Heart right ventricle (tissue), 16 donors: Measurements from ENCODE around the gene KCTD13. TPM values are rescaled to one million over a fixed set of nuclear protein-coding genes. Genes with fewer than 3 reads are reported as not detected.

Source experiments
- ATAC-seq, 8 donors: fragments of 200-7000 bp; cut with Tn5 transposase; one replicate each; pipeline ENCODE4 v1.9.1; 2020; ENCODE audit warnings: mild to moderate bottlenecking in 8 of 8, moderate library complexity in 8 of 8, moderate number of reproducible peaks in 1 of 8
- DNase-seq, 2 donors: peaks; one replicate each; pipeline ENCODE4 v3.0.0-alpha.2; 2020
- H3K27ac ChIP-seq, 10 donors: fragments of 200-600 bp; sonication (generic) in 2 of 10; one replicate each; pipeline versions ENCODE4 v1.5.0 to v1.8.0; 2020 to 2022; ENCODE audit warnings: mild to moderate bottlenecking in 3 of 10
- H3K27me3 ChIP-seq, 7 donors: fragments of 200-600 bp; one replicate each; pipeline ENCODE4 v1.8.0; 2021 to 2022; ENCODE audit warnings: mild to moderate bottlenecking in 2 of 7
- H3K36me3 ChIP-seq, 9 donors: fragments of 200-600 bp; sonication (generic) in 1 of 9; one replicate each; pipeline versions ENCODE4 v1.5.0 to v1.8.0; 2020 to 2022; ENCODE audit warnings: mild to moderate bottlenecking in 2 of 9
- H3K4me1 ChIP-seq, 9 donors: fragments of 200-600 bp; sonication (generic) in 1 of 9; one replicate each; pipeline versions ENCODE4 v1.5.0 to v1.8.0; 2020 to 2022; ENCODE audit warnings: mild to moderate bottlenecking in 4 of 9
- H3K4me3 ChIP-seq, 10 donors: fragments of 200-600 bp; sonication (generic) in 2 of 10; one replicate each; pipeline versions ENCODE4 v1.5.0 to v1.8.0; 2020 to 2022; ENCODE audit warnings: mild to moderate bottlenecking in 7 of 10, moderate library complexity in 2 of 10
- H3K9me3 ChIP-seq, 11 donors: fragments of 200-600 bp in 10 of 11; sonication (generic) in 2 of 11; one replicate each; pipeline versions ENCODE4 v1.5.0 to v1.8.0; 2013 to 2022; ENCODE audit warnings: mild to moderate bottlenecking in 2 of 11, control low read depth in 1 of 11, moderate library complexity in 1 of 11
- CTCF ChIP-seq, 9 donors: fragments of 200-600 bp; sonication (generic) in 2 of 9; IDR thresholded peaks; one replicate each; pipeline versions ENCODE4 v1.5.0 to v1.8.0; 2021 to 2022; ENCODE audit warnings: antibody characterized with exemption in 9 of 9, mild to moderate bottlenecking in 5 of 9, moderate library complexity in 1 of 9
- WGBS, 2 donors: extraction: QIAGEN DNeasy Blood & Tissue Kit; methylation state at CpG; one replicate each; pipeline ENCODE4 v1.1.7; 2013; ENCODE audit warnings: inconsistent platforms in 1 of 2; 5-methylcytosine and 5-hydroxymethylcytosine counted together
- intact Hi-C, 10 donors: fragments of 100-400 bp; cut with DNase I; formaldehyde crosslinking; loops; one replicate each; pipeline versions ENCODE4 v1.11.1 to v1.14.2; 2022
- polyA plus RNA-seq, 2 donors: library from polyadenylated mRNA; stranded (reverse); fragments of 200-250 nt; gene quantifications; one replicate each; pipeline ENCODE4 v1.2.3, GENCODE V29; 2013
- total RNA-seq, 10 donors: library from RNA; stranded (reverse); fragmentation: NEBNext Ultra II Directional in 3 of 10; extraction: Animal tissue kit (Norgen Biotek cat#: 25700) in 3 of 10; gene quantifications; one replicate each; pipeline versions ENCODE4 v1.2.1 to v1.2.4, GENCODE V29; 2021 to 2023
- donor health status: Arrhythmogenic right ventricular cardiomyopathy.
- donor health status: ischemic (EF 13 %, LVEDD 7.1; RV severe dilation, severe dysfunction).
- donor health status: healthy with polysubstance abuse.
- donor health status: DM: no; HTN: yes; CAD: no.
- donor health status: DM: no; HTN: no; CAD: no.
- donor health status: ischemic (EF 25% LVEDD 6.9; RV normal size, moderate dysfunction).
- donor health status: ischemic (EF 25% LVEDD 5.7; RV mildly dilated, moderate dysfunction).
- donor health status: healthy.
- donor health status: DM: yes; HTN: yes; CAD: no.
- donor health status: Ischemic cardiomyopathy.
- donor health status: ischemic (EF 35%, LVEDD 5.7; RV mildly dilated, moderate dysfunction).
- donor health status: nonischemic (EF 11% LVEDD 7.7; RV severe dilation, severe dysfunction).
- donor health status: DM: yes; HTN: yes; CAD: no.
- donor health status: PGD.
- donor health status: ischemic (EF 29% LVEDD 5.4; RV normal size, mild dysfunction).
- donor health status: nonischemic (EF 23%, LVEDD 6.1; RV moderate dilation, normal function).

Gene KCTD13
- total and polyA plus RNA-seq, 12 donors = 5.2 to 18.0 (median 7.3) TPM

DNA sequence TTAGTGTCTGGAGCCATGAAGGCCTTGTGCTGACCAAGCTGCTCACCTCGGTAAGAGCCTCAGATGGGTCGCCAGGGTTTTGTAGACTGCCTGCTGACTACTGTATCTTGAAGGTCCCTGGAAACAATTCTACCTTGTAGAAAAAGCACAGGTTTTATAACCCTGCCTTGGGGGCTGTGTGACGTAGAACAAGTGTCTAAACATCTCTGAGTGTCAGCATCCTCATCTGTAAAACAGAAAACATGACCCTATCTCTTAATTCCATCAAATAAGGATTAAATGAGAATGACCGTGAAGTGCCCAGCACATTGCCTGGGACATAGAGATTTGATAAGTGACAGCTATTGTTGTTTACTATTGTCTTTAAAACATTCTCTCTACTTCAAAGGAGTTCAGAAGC, 42.2 kb upstream of the KCTD13 start:
- Histone ChIP-seq H3K4me3 (no peak overlapping the region), H3K36me3 (peaks cover 0 to 92% (median 20%) of the 10 kb centered on the region in 9 donors), H3K4me1 (peaks cover 0 to 23% (median 14%) of the 10 kb centered on the region in 9 donors), H3K27me3 (no peaks in the 10 kb centered on the region), H3K9me3 (no peaks in the 10 kb centered on the region), H3K27ac (no peak overlapping the region)
- 94 to 95% methylated on average over 4 of the region's 4 CpGs for WGBS, 2 donors
- no peak for ATAC-seq
- no peak for TF ChIP-seq CTCF (IDR thresholded peaks at IDR 0.05)
- DNase-seq = no peak
- intact Hi-C loops = loop anchor here in 1 of 10 donors (10.0 kb wide), 1 partner anchor 153 kb away; the partner anchor contains the start of genes PAGR1 and PRRT2

GRCh38 chr16:29963021-29963743, 37.2 kb upstream of the KCTD13 start:
- H3K27ac ChIP-seq = peak overlapping the region; percentile 93 to 98 (median 96)
- DNase-seq = no peak
- 77 to 87% methylated on average over 14 of the region's 14 CpGs for WGBS, 2 donors
- peaks cover 0 to 35% (median 20%) of the 10 kb centered on the region in 9 donors for H3K4me1 ChIP-seq
- no peaks in the 10 kb centered on the region for H3K9me3 ChIP-seq
- no peak for ATAC-seq
- no peak for TF ChIP-seq CTCF (IDR thresholded peaks at IDR 0.05)
- peaks cover 0 to 45% (median 4%) of the 10 kb centered on the region in 9 donors for H3K36me3 ChIP-seq
- H3K4me3 ChIP-seq = peak overlapping the region in 9 of 10 donors; percentile 64 to 94 (median 84)
- intact Hi-C loops = loop anchor here in 5 of 10 donors (5.0 to 10.0 kb wide), 4 partner anchors 34 to 148 kb away; partner anchors contain the start of genes HIRIP3 (in 3 of the 5), INO80E (in 3 of the 5), KCTD13 (in 2 of the 5) and CDIPT (in 1 of the 5)
- H3K27me3 ChIP-seq = no peaks in the 10 kb centered on the region

GRCh38 chr16:29962344-29962994, 36.4 kb upstream of the KCTD13 start:
- Histone ChIP-seq H3K4me1 (peaks cover 0 to 35% (median 20%) of the 10 kb centered on the region in 9 donors), H3K9me3 (no peaks in the 10 kb centered on the region), H3K27me3 (no peaks in the 10 kb centered on the region), H3K27ac (peak overlapping the region; percentile 93 to 98 (median 96)), H3K36me3 (peaks cover 0 to 38% (median 0%) of the 10 kb centered on the region in 9 donors), H3K4me3 (peak overlapping the region; percentile 46 to 94 (median 81))
- 8 to 10% methylated on average over 18 of the region's 18 CpGs for WGBS, 2 donors
- ATAC-seq (peak; percentile 41 to 82 (median 72)), DNase-seq (peak in 1 of 2 donors; percentile 41)
- no peak for TF ChIP-seq CTCF (IDR thresholded peaks at IDR 0.05)
- intact Hi-C loops = loop anchor here in 5 of 10 donors (1.0 to 10.0 kb wide), 5 partner anchors 11 to 148 kb away; partner anchors contain the start of genes HIRIP3 (in 3 of the 5), INO80E (in 3 of the 5), KCTD13 (in 2 of the 5) and CDIPT (in 1 of the 5)
